HG02870 (cell line): ENCODE measurements around the gene ARPC1A.
"Not testable (repeated sequence)": the region's sequence is repeated elsewhere in the genome, so short reads cannot be mapped to it uniquely, and the experiment has no call there.

Source experiments
- ATAC-seq: cut with Tn5 transposase; IDR thresholded peaks from one replicate; pipeline ENCODE4 v1.9.1; 2021; ENCODE audit warnings: mild to moderate bottlenecking, moderate library complexity; ENCODE audit not compliant: unreplicated experiment

The ARPC1A gene

GRCh38 chr7:99368750-99369389 is 43.2 kb downstream of the ARPC1A start:
- ATAC-seq, result no peak

DNA sequence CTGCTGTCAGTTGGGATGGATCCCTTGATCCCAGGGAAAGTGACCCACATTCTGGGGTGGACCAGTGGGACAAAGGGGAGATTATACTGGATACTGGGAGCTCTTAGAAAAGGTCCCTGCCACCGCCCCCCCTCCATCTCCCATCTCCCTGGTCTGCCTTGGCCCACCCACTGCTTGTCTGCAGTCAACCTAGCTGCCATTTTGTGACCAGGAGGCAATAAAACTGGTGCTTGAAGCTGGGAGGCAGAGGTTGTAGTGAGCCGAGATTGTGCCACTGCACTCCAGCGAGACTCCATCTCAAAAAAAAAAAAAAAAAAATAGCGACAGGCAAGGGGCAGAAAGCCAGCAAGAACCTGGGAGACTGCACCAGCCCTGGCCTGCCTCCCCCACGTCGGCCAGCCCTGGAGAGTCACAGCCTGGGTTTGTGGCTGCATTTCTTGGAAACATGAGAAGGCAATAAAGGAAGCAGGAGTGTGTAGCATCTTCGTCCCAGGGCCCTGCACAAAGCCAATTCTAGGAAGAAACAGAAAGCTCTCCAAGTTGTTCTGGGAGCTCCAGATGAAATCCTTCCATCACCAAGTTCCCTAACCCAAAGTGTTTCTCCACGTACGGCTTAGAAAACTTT is 44.2 kb downstream of the ARPC1A start:
- ATAC-seq, result no peak

DNA sequence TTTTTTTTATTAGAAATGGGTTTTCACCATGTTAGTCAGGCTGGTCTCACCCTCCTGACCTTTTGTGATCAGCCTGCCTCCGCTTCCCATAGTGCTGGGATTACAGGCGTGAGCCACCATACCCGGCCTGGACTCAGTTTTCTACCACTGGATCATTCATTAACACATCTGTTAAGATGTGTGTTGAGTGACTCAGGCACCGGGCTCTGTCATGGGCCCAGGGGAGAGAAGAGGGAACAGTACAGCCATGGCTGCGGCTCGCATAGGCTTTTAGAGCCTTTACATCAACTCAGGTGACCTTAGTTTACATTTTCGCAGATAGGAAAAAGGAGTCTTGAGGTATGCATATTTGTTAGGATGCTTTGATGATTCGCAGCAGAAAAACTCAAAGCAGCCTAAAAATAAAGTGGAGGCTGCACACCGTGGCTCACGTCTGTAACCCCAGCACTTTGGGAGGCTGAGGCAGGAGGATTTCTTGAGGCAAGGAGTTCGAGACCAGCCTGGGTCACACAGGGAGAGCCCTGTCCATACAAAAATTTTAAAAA is 45.8 kb downstream of the ARPC1A start:
- no peak for ATAC-seq

DNA sequence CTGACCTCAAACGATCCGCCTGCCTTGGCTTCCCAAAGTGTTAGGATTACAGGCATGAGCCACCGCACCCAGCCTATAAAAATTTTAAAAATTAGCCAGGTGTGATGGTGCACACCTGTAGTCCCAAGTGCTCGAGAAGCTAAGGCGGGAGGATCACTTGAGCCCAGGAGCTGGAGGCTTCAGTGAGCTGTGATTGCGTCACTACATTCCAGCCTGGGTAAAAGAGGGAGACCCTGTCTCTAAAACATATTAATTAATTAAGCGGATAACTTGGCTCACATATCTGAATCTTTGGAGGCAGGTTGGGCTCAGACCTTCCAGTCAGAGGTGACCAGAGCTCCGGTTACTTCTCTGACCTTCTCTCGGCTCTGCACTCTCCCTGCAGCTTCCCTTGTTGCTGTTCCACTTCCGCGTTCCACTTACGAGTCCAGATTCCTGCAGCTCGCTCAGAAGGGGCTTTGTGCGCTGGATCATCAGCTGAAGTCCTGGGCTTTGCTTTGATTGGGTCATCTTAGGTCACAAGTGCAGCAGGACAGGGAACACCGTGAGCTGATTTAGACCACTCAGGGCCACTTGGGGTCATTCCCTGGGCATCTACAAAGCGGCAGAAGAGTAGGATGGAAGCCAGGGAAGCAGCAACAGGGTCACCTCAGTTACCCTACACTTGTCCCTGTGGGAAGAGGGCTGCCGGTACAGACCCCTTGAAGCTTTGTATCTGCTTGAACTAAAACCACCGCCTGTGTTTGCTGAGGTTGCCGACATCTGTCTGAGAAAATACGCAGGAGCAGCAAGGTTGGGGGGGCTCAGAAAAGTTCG is 46.8 kb downstream of the ARPC1A start:
- ATAC-seq, result no peak

DNA sequence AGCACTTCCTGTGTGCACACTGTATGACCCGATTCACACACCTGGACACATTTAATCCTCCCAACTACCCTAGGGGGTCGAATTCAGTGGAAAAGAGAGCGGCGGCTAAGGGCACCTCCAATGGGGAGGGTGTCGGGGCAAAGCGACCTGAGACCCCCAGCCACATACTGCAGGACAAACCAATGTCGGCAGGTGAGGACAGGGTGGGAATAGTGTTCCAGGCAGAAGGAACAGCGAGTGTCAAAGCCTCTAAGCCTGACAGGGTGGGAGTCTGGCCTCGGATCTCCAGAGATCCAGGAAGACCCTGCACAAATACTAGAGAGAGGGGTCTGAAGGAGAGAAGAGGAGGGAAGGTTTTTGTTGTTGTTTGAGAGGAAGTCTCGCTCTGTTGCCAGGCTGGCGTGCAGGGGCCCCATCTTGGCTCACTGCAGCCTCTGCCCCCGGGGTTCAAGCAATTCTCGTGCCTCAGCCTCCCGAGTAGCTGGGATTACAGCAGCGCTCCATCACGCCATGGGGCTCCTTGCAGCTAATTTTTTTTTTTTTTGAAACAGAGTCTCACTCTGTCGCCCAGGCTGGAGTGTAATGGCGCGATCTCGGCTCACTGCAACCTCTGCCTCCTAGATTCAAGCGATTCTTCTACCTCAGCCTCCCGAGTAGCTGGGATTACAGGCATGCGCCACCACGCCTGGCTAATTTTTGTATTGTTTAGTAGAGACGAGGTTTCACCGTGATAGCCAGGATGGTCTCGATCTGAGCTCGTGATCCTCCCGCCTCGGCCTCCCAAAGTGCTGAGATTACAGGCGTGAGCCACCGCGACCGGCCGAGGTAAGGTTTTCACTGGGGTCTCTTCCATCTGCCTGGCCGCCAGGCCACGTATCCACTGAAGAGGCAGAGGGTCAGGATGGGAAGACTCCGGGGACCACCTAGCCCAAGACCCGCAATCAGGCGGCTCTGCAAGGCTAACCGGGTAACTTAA is 47.7 kb downstream of the ARPC1A start:
- no peak for ATAC-seq

DNA sequence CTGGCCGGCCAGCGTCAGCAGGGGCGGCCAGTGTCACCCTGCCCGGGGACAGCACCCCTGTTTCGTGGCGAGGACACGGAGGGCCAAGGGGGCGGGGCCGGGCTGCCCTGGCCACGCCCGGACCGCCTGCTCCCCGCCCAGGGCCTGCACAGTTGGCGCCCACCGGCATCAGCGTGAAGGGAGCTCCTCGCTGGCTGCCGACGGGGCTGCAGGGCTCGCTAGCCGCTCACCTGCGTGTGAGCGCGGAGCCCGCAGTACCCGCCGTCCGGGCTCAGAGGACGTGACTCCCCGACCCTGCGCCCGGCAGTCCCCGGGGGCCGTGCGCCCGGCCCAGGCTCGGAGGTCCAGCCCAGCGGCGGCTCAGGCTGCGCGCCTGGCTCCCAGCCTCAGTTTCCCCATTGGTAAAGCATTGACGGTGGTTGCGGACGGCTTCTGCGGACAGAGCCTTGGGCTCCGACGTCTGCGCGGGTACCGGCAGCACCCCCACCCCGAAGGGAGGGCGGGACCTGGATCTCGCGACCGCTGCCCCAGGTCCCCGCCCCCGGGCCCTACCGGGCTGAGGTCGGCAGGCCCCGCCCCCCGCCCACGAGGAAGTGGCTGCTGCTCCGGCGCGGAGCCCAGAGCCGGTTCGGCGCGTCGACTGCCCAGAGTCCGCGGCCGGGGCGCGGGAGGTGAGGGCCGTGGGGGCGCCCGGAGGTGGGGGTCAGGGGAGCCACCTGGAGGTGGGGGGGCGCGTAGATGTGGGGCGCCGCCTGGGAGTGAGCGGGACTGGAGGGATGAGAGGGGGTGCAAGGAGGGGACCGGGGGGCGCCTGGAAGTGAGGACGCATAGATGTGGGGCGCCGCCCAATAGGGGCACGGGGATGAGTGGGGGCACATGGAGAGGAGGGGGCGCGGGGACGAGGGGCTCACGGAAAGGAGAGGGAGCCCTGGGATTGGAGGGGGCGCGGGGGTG is 48.7 kb downstream of the ARPC1A start, which contains the start of gene ARPC1B:
ARPC1B (plus strand) TSS at position 620 of the 954 bp plus-strand sequence. CDS start 10,985 bp downstream, outside the sequence.
- ATAC-seq, result peak; percentile 56

GRCh38 chr7:99375070-99375807 is 49.5 kb downstream of the ARPC1A start:
- ATAC-seq, result peak; percentile 35

- ATAC-seq, result no peak
Observed at GRCh38 chr7:99379043-99379577, 53.4 kb downstream of the ARPC1A start.

GRCh38 chr7:99379693-99380031 is 54.0 kb downstream of the ARPC1A start:
- ATAC-seq, result not testable (repeated sequence)

DNA sequence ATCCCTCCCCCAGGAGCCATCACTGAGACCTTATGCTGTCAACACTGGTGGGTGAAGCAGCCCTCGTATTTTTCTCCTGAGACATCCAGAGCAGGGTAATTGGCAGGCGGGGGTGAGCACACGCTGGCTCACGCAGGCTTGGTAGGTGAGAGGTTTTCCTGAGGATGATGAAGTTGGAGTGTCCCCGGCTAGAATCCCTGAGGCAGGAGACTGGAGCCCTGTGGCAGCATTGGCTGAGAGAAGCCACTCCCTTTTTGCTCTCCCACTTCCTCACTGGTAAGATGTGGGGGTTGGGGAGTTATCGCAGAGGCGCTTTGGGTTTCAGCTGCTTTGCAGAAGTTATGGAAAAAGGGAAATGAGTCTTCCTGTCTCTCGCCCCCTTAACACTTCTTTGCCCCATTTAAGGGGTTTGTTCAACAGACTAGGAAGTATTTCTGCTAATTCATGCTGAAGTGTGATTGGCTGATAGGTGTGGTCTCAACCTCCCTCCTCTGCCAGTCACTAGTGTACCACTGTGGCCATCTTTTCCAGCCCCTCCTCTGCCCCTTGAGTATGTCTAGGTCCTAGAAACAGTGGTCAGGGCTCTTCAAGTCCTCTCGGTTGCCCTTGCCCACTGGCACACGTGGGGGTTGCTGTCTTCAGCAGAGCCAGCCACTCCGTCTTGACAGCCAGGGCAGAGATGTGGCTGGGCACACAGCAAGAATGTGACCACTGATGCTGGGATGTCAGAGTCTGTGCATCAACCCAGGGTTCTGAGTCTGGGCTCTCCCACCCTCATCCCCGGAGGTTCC is 54.5 kb downstream of the ARPC1A start:
- peak; percentile 34 for ATAC-seq

- ATAC-seq, result peak; percentile 67
Observed at GRCh38 chr7:99380823-99381663, 55.3 kb downstream of the ARPC1A start.

- ATAC-seq, result no peak
Observed at GRCh38 chr7:99381664-99382075, 56.0 kb downstream of the ARPC1A start.

GRCh38 chr7:99383203-99383602 is 57.5 kb downstream of the ARPC1A start:
- no peak for ATAC-seq

DNA sequence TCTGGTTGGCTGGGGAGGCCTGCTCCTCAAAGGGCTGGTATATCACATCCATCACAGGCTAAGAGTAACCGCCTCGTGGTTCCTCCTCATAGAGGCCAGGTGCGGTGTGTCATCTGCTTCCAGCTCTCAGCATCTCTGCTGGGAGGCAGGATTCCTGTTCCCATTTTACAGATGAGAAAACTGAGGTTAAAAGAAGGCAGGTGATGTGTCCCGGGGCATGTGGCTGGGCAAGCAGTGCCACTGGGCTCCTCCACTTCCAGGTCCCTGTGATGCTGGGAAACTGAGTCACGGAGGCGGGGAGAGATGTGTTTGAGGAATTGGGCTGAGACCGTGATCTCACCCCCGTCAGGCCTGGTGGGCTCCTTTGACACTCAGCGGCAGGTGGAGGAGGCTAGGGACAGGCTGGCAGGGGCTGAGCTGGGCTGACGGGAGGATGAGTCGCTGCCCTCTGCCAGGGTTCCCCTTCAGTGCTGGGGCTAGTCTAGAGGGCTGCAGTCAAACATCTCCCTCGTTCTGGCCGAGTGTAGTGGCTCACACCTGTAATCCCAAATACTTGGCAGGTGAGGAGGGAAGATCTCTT is 58.2 kb downstream of the ARPC1A start:
- no peak for ATAC-seq

DNA sequence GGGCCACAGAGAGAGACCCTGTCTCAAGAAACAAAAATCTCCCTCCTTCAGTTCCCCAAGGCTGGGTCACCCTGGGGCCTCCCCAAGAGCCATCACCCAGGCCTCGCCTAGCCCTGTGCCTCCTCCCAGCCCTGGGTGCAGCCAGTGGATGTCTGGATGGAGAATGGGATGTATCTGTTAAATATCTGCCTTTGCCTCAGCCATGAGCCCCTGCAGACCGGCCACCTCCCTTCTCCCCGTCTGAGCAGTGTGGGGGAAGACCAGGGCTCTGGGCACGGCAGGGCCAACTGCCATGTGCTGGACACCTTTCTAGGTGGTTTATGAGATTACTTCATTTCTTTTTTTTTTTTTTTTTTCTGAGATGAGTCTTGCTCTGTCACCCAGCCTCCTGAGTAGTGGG is 58.8 kb downstream of the ARPC1A start:
- ATAC-seq, result no peak

GRCh38 chr7:99385564-99385963 is 59.9 kb downstream of the ARPC1A start:
- ATAC-seq, result no peak
